CD4-positive, alpha-beta T cell treated with Interleukin-15 for 4 hours (primary cell): ENCODE measurements around the gene CUTA.
"Not testable (repeated sequence)": the region's sequence is repeated elsewhere in the genome, so short reads cannot be mapped to it uniquely, and the experiment has no call there.

Source experiments
- DNase-seq: peaks from one replicate; pipeline ENCODE4 v3.0.0-alpha.2; 2020; ENCODE audit warnings: low spot score

Gene CUTA

GRCh38 chr6:33367715-33368025, 50.2 kb downstream of the CUTA start:
- not testable (repeated sequence) for DNase-seq

GRCh38 chr6:33367009-33367714, 50.7 kb downstream of the CUTA start:
- no peak for DNase-seq
